Activated CD4-positive, alpha-beta T cell treated with anti-CD3 and anti-CD28 coated beads for 36 hours (primary cell): ENCODE measurements around the gene ST8SIA4. TPM values are rescaled to one million over a fixed set of nuclear protein-coding genes. Genes with fewer than 3 reads are reported as not detected.

Experiments
- ATAC-seq: fragments of 200-7000 bp; cut with Tn5 transposase; one replicate; pipeline ENCODE4 v1.10.0; 2021; ENCODE audit warnings: mild to moderate bottlenecking, moderate library complexity
- CTCF ChIA-PET: fragments of 350-600 bp; sonication (Branson Sonifier 250); formaldehyde crosslinking; loops from one replicate; lab custom pipeline; 2021; ENCODE audit warnings: antibody characterized with exemption; lab: Charles Lee
- POLR2A ChIA-PET: fragments of 350-600 bp; sonication (Branson Sonifier 250); formaldehyde crosslinking; loops from one replicate; lab custom pipeline; 2021; ENCODE audit warnings: antibody characterized with exemption, inconsistent platforms; lab: Charles Lee
- DNase-seq: peaks from one replicate; pipeline ENCODE4 v3.0.0-alpha.2; 2020
- H3K27ac Mint-ChIP-seq: one replicate; pipeline ENCODE4 v1.8.0; 2021; ENCODE audit warnings: mixed read lengths
- H3K27me3 Mint-ChIP-seq: one replicate; pipeline ENCODE4 v1.8.0; 2021; ENCODE audit warnings: mixed read lengths
- H3K36me3 Mint-ChIP-seq: one replicate; pipeline ENCODE4 v1.8.0; 2021; ENCODE audit warnings: low read depth, mixed read lengths
- H3K4me1 Mint-ChIP-seq: one replicate; pipeline ENCODE4 v1.8.0; 2021; ENCODE audit warnings: mixed read lengths
- H3K4me3 Mint-ChIP-seq: one replicate; pipeline ENCODE4 v1.8.0; 2021; ENCODE audit warnings: mild to moderate bottlenecking, moderate library complexity, mixed read lengths
- H3K9me3 Mint-ChIP-seq: one replicate; pipeline ENCODE4 v1.8.0; 2021; ENCODE audit warnings: low read depth, mixed read lengths
- intact Hi-C, 2 experiments: fragments of 100-400 bp; cut with DNase I in 1 of 2; cut with micrococcal nuclease in 1 of 2; formaldehyde crosslinking; loops; one replicate each; pipeline versions ENCODE4 v1.14.2 to v1.15.1; 2022 to 2024; cut with DNase I, micrococcal nuclease
- total RNA-seq, 2 experiments: library from RNA; stranded (reverse); gene quantifications; one replicate each; pipeline ENCODE4 v1.2.3, GENCODE V29; 2021

ST8SIA4 gene
- 10 to 100 TPM; 31.7 to 32.0 TPM for total RNA-seq

- POLR2A ChIA-PET, result interaction anchor here (0.8 to 2.7 kb wide), 12 partner anchors 10 to 1992 kb away, joined by 3 to 15 read pairs (median 5); no protein-coding TSS in a partner anchor
- Mint-ChIP-seq H3K36me3 (peaks cover 26% of the 10 kb centered on the region), H3K4me3 (peak within 1 kb of the TSS; percentile 97), H3K9me3 (no peaks in the 10 kb centered on the region), H3K27me3 (no peaks in the 10 kb centered on the region), H3K4me1 (peaks cover 30% of the 10 kb centered on the region), H3K27ac (peak within 1 kb of the TSS; percentile 98)
- ATAC-seq, result peak; percentile 69
- CTCF ChIA-PET, result interaction anchor here (0.7 to 6.1 kb wide), 11 partner anchors 8 to 194 kb away, joined by 3 to 28 read pairs (median 4); no protein-coding TSS in a partner anchor
- intact Hi-C loops, result loop anchor here (1.0 to 10.0 kb wide), 5 partner anchors 171 to 1974 kb away; partner anchors contain the start of genes FAM174A (in 2 of the 2), CHD1 (in 1 of the 2) and PAM (in 1 of the 2)
- DNase-seq, result peak; percentile 96
Observed at GRCh38 chr5:100903039-100903887, at the start of gene ST8SIA4. TSS of gene ST8SIA4 (minus strand) at chr5:100903282. CDS start at chr5:100902955, 327 bp downstream.

DNA sequence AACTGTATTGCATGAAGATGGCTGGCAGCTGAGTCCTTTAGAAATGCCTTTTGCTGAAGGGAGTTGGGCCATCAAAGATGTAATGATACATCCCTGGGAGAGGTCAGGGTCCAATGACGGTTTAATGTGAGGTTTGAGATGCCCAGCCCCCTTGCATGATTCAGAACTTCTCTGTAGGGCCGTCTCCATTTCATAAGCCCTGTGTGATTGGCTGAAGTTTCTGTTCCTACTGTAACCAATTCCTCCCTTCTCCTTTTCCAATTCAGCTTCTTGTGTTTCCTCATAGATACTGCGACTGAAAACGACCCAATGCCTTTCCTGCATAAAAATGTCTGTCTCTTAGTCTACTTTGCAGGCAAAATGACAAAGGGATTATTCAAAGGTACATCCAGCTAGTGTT, 47.9 kb upstream of the ST8SIA4 start:
- intact Hi-C loops, result no loop called here
- Mint-ChIP-seq H3K36me3 (peaks cover 5% of the 10 kb centered on the region), H3K9me3 (peaks cover 13% of the 10 kb centered on the region), H3K27ac (no peak overlapping the region), H3K4me3 (no peak overlapping the region), H3K27me3 (no peaks in the 10 kb centered on the region), H3K4me1 (no peaks in the 10 kb centered on the region)
- DNase-seq, result no peak
- no peak for ATAC-seq
- ChIA-PET POLR2A (no interaction called here), CTCF (no interaction called here)

GRCh38 chr5:100913298-100913697, 10.2 kb upstream of the ST8SIA4 start:
- CTCF ChIA-PET, result interaction anchor here (1.4 kb wide), 1 partner anchor 86 kb away, joined by 5 read pairs; no protein-coding TSS in a partner anchor
- no peak overlapping the region for H3K27ac Mint-ChIP-seq
- H3K36me3 Mint-ChIP-seq, result no peaks in the 10 kb centered on the region
- ATAC-seq (peak; percentile 86), DNase-seq (no peak)
- H3K4me1 Mint-ChIP-seq, result peaks cover 20% of the 10 kb centered on the region
- POLR2A ChIA-PET, result interaction anchor here (0.9 to 1.3 kb wide), 3 partner anchors 10 to 13 kb away, joined by 3 to 10 read pairs (median 6); partner anchors contain the start of gene ST8SIA4
- no peaks in the 10 kb centered on the region for H3K27me3 Mint-ChIP-seq
- H3K4me3 Mint-ChIP-seq, result no peak overlapping the region
- peaks cover 3% of the 10 kb centered on the region for H3K9me3 Mint-ChIP-seq
- intact Hi-C loops, result loop anchor here in 1 of 2 experiments (1.0 kb wide), 1 partner anchor 8 kb away; no protein-coding TSS in a partner anchor

GRCh38 chr5:100909034-100909433, 6.0 kb upstream of the ST8SIA4 start:
- peaks cover 33% of the 10 kb centered on the region for H3K4me1 Mint-ChIP-seq
- H3K36me3 Mint-ChIP-seq, result peaks cover 7% of the 10 kb centered on the region
- no peak for DNase-seq
- no peak overlapping the region for H3K4me3 Mint-ChIP-seq
- no peaks in the 10 kb centered on the region for H3K9me3 Mint-ChIP-seq
- POLR2A ChIA-PET, result no interaction called here
- intact Hi-C loops, result loop anchor here in 1 of 2 experiments (10.0 kb wide), 1 partner anchor 1846 kb away; the partner anchor contains the start of gene PAM
- no peak overlapping the region for H3K27ac Mint-ChIP-seq
- CTCF ChIA-PET, result interaction anchor here (1.1 kb wide), 1 partner anchor 10 kb away, joined by 4 read pairs; no protein-coding TSS in a partner anchor
- no peak for ATAC-seq
- no peaks in the 10 kb centered on the region for H3K27me3 Mint-ChIP-seq

- H3K27me3 Mint-ChIP-seq, result no peaks in the 10 kb centered on the region
- POLR2A ChIA-PET, result interaction anchor here (1.4 to 1.9 kb wide), 2 partner anchors 32 to 125 kb away, joined by 4 to 7 read pairs; no protein-coding TSS in a partner anchor
- CTCF ChIA-PET, result interaction anchor here (1.9 kb wide), 1 partner anchor 66 kb away, joined by 5 read pairs; no protein-coding TSS in a partner anchor
- DNase-seq (peak; percentile 32), ATAC-seq (no peak)
- peaks cover 15% of the 10 kb centered on the region for H3K36me3 Mint-ChIP-seq
- H3K9me3 Mint-ChIP-seq, result no peaks in the 10 kb centered on the region
- peaks cover 17% of the 10 kb centered on the region for H3K4me1 Mint-ChIP-seq
- H3K27ac Mint-ChIP-seq, result peak overlapping the region; percentile 98
- peak overlapping the region; percentile 97 for H3K4me3 Mint-ChIP-seq
- intact Hi-C loops, result loop anchor here (1.0 to 10.0 kb wide), 2 partner anchors 8 to 1849 kb away; partner anchors contain the start of gene PAM (in 1 of the 2)
Observed at GRCh38 chr5:100905259-100905914, 2.3 kb upstream of the ST8SIA4 start.

GRCh38 chr5:100904259-100904861, 1.3 kb upstream of the ST8SIA4 start:
- Mint-ChIP-seq H3K4me3 (peak overlapping the region; percentile 97), H3K4me1 (peaks cover 23% of the 10 kb centered on the region), H3K27me3 (no peaks in the 10 kb centered on the region), H3K9me3 (no peaks in the 10 kb centered on the region), H3K27ac (peak overlapping the region; percentile 98), H3K36me3 (peaks cover 21% of the 10 kb centered on the region)
- CTCF ChIA-PET, result interaction anchor here (0.9 to 6.1 kb wide), 5 partner anchors 15 to 154 kb away, joined by 3 to 28 read pairs (median 4); no protein-coding TSS in a partner anchor
- POLR2A ChIA-PET, result interaction anchor here (1.4 to 2.7 kb wide), 3 partner anchors 31 to 124 kb away, joined by 4 to 15 read pairs (median 7); no protein-coding TSS in a partner anchor
- ATAC-seq, result peak; percentile 38
- peak; percentile 77 for DNase-seq
- intact Hi-C loops, result loop anchor here (5.0 to 10.0 kb wide), 3 partner anchors 172 to 1850 kb away; partner anchors contain the start of genes FAM174A (in 1 of the 2) and PAM (in 1 of the 2)

GRCh38 chr5:100902440-100903038, 543 bp downstream of the ST8SIA4 start:
- ChIA-PET CTCF (interaction anchor here (0.7 to 6.1 kb wide), 12 partner anchors 10 to 193 kb away, joined by 3 to 28 read pairs (median 6); no protein-coding TSS in a partner anchor), POLR2A (interaction anchor here (0.8 to 2.7 kb wide), 11 partner anchors 11 to 1992 kb away, joined by 3 to 15 read pairs (median 4); no protein-coding TSS in a partner anchor)
- peak overlapping the region; percentile 98 for H3K27ac Mint-ChIP-seq
- H3K4me3 Mint-ChIP-seq, result peak overlapping the region; percentile 97
- H3K4me1 Mint-ChIP-seq, result peaks cover 34% of the 10 kb centered on the region
- ATAC-seq, result peak; percentile 6
- H3K9me3 Mint-ChIP-seq, result no peaks in the 10 kb centered on the region
- no peaks in the 10 kb centered on the region for H3K27me3 Mint-ChIP-seq
- peaks cover 27% of the 10 kb centered on the region for H3K36me3 Mint-ChIP-seq
- intact Hi-C loops, result loop anchor here (1.0 to 10.0 kb wide), 5 partner anchors 170 to 1973 kb away; partner anchors contain the start of genes FAM174A (in 2 of the 2), CHD1 (in 1 of the 2) and PAM (in 1 of the 2)
- DNase-seq, result peak; percentile 64

DNA sequence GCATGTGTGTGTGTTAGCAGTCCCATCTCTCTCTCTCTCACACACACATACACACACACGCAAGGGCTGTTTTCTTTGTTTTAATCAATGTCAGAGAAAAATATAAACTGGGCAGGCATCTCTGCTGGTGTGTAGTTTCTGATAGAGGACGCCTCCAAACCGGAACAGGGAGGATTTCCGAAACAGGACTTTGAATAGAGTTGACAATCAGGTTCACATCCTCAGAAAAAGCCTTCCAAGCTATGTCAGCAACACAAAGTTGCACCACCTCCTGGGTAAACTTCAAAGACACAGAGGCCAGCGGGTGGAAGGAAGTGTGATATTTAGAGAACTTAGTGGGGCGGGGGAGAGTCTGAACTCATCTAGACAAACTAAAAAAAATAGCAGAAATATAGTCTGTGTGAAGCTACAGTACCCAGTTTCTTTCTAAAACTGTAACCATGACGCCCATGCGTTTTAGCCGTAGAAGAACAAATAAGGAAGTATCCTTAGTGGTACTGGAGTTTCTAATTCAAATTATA, 1.2 kb downstream of the ST8SIA4 start:
- Mint-ChIP-seq H3K36me3 (peaks cover 29% of the 10 kb centered on the region), H3K4me1 (peaks cover 37% of the 10 kb centered on the region), H3K9me3 (no peaks in the 10 kb centered on the region), H3K27ac (peak overlapping the region; percentile 98), H3K27me3 (no peaks in the 10 kb centered on the region), H3K4me3 (peak overlapping the region; percentile 97)
- ATAC-seq, result peak; percentile 10
- ChIA-PET POLR2A (interaction anchor here (0.7 to 2.7 kb wide), 12 partner anchors 11 to 122 kb away, joined by 3 to 18 read pairs (median 6); no protein-coding TSS in a partner anchor), CTCF (interaction anchor here (0.7 to 6.1 kb wide), 9 partner anchors 10 to 192 kb away, joined by 3 to 28 read pairs (median 8); no protein-coding TSS in a partner anchor)
- intact Hi-C loops, result loop anchor here (2.0 to 10.0 kb wide), 4 partner anchors 49 to 1853 kb away; partner anchors contain the start of genes FAM174A (in 1 of the 2) and PAM (in 1 of the 2)
- peak; percentile 75 for DNase-seq
